Measurements from ENCODE around the gene C5.

GRCh38 chr9:121082075-121082474 is 32.0 kb upstream of the C5 start:
- no peak for TF ChIP-seq CTCF (IDR thresholded peaks at IDR 0.05)
- no peak for TF ChIP-seq POLR2A (IDR thresholded peaks at IDR 0.05)

Measured in upper lobe of left lung (tissue), 4 donors.